ENCODE measurements around the gene ATF3. TPM values are rescaled to one million over a fixed set of nuclear protein-coding genes. Genes with fewer than 3 reads are reported as not detected.

ATF3 gene
- polyA plus RNA-seq, 1 donor from 2014 or later: 7.2 TPM

DNA sequence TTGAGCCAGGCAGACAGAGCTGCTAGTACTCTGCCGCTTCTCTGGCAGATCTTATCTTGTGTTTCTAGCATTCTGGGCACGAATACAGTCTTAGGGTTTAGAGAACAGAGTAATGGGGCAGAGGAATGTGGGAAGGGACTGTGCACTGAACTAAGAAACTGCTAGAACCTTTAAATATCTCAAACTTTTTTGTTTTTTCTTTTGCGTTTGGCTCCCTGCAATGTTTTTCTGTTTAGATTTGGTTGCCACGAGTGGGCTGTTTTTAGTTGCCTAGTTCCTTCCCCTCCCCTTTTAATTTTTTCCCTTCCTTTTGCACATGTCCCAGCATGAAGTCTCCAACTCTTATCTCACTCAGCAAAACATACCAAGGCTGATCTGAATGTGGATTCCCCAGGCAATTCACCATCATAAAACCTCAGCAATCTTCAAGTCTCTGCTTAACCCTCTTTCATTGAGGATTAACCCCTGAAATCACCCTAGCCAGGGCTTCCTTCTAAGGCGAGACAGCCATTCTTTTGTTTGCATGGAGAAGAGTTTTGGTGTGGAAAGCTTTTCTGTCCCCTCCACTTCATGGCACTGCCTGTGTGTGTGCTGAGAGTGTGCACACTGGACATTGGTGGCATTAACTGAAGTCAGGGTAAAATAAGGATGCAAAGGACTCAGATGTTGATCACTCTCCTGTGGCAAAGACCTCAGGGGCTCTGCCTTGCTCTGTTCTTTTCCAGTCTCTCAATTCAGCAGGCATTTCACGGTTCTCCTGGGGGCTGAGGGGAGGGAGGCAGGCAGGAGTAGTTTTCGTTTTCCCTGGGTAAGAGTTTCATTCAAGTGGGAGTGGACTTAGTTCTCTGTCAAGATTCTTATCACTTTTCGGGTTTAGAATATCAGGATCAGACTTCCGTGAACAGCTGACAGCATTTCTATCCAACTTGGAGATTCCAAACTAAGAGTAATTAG lies 2.8 kb upstream of the ATF3 start:
- no peaks in the 10 kb centered on the region for H4K20me1 ChIP-seq (ENCODE audit: insufficient read depth)
- TF ChIP-seq MXI1 (conservative IDR thresholded peaks at IDR 0.05; ENCODE audit: poor library complexity, severe bottlenecking): no peak
- TF ChIP-seq EZH2 (IDR thresholded peaks at IDR 0.05; ENCODE audit: borderline replicate concordance, insufficient read depth, low read length, poor library complexity, severe bottlenecking): no peak
- TF ChIP-seq SMC3 (conservative IDR thresholded peaks at IDR 0.05; ENCODE audit: poor library complexity): no peak
- no peak for TF ChIP-seq REST (IDR thresholded peaks at IDR 0.05; ENCODE audit: borderline replicate concordance)
- TF ChIP-seq EP300 (conservative IDR thresholded peaks at IDR 0.05; ENCODE audit: poor library complexity, severe bottlenecking): no peak
- TF ChIP-seq, protein P1, sequence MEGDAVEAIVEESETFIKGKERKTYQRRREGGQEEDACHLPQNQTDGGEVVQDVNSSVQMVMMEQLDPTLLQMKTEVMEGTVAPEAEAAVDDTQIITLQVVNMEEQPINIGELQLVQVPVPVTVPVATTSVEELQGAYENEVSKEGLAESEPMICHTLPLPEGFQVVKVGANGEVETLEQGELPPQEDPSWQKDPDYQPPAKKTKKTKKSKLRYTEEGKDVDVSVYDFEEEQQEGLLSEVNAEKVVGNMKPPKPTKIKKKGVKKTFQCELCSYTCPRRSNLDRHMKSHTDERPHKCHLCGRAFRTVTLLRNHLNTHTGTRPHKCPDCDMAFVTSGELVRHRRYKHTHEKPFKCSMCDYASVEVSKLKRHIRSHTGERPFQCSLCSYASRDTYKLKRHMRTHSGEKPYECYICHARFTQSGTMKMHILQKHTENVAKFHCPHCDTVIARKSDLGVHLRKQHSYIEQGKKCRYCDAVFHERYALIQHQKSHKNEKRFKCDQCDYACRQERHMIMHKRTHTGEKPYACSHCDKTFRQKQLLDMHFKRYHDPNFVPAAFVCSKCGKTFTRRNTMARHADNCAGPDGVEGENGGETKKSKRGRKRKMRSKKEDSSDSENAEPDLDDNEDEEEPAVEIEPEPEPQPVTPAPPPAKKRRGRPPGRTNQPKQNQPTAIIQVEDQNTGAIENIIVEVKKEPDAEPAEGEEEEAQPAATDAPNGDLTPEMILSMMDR (IDR thresholded peaks at IDR 0.05; ENCODE audit: poor library complexity, severe bottlenecking): no peak
- TF ChIP-seq RAD21 (conservative IDR thresholded peaks at IDR 0.05): no peak
- no peak for TF ChIP-seq POLR2AphosphoS5 (IDR thresholded peaks at IDR 0.05)
- peaks cover 76% of the 10 kb centered on the region for H3K27me3 ChIP-seq (ENCODE audit: insufficient read depth, low read depth, low read length)
- H3K4me2 ChIP-seq (ENCODE audit: low read length): no peak overlapping the region
- no peaks in the 10 kb centered on the region for H3K9me3 ChIP-seq (ENCODE audit: low read length)
- no peak overlapping the region for H2AFZ ChIP-seq (ENCODE audit: low read depth, low read length)
- no peak overlapping the region for H3K9ac ChIP-seq (ENCODE audit: low read length)
- no peak overlapping the region for H3K4me3 ChIP-seq (ENCODE audit: low read length)
- H3K79me2 ChIP-seq (replicated peaks; ENCODE audit: insufficient read depth, low read length): no peaks in the 10 kb centered on the region
- H3K9me2 ChIP-seq (ENCODE audit: insufficient read depth, low read length): no peaks in the 10 kb centered on the region
- H3K27ac ChIP-seq (ENCODE audit: low read length): no peak overlapping the region
- H3F3A ChIP-seq (ENCODE audit: insufficient read depth, low read length, poor library complexity, severe bottlenecking): peaks cover 4% of the 10 kb centered on the region
- no peaks in the 10 kb centered on the region for H3K36me3 ChIP-seq (ENCODE audit: insufficient read depth, low read length)

- TF ChIP-seq POLR2AphosphoS5 (IDR thresholded peaks at IDR 0.05) (peak; percentile 25), EZH2 (IDR thresholded peaks at IDR 0.05; ENCODE audit: borderline replicate concordance, insufficient read depth, low read length, poor library complexity, severe bottlenecking) (peak; percentile 74), SMC3 (conservative IDR thresholded peaks at IDR 0.05; ENCODE audit: poor library complexity) (no peak), EP300 (conservative IDR thresholded peaks at IDR 0.05; ENCODE audit: poor library complexity, severe bottlenecking) (no peak), TAF1 (IDR thresholded peaks at IDR 0.05; ENCODE audit: low read depth) (no peak)
- Histone ChIP-seq H3K27ac (ENCODE audit: low read length) (no peak overlapping the region), H3K36me3 (ENCODE audit: insufficient read depth, low read length) (no peaks in the 10 kb centered on the region), H3K27me3 (ENCODE audit: insufficient read depth, low read depth, low read length) (peaks cover 78% of the 10 kb centered on the region), H3K9ac (ENCODE audit: low read length) (peak overlapping the region; percentile 80), H4K20me1 (ENCODE audit: insufficient read depth) (no peaks in the 10 kb centered on the region), H3K4me3 (ENCODE audit: low read length) (peak overlapping the region; percentile 88), H3K79me2 (replicated peaks; ENCODE audit: insufficient read depth, low read length) (no peaks in the 10 kb centered on the region), H3K9me3 (ENCODE audit: low read length) (no peaks in the 10 kb centered on the region), H2AFZ (ENCODE audit: low read depth, low read length) (no peak overlapping the region), H3K9me2 (ENCODE audit: insufficient read depth, low read length) (no peaks in the 10 kb centered on the region), H3F3A (ENCODE audit: insufficient read depth, low read length, poor library complexity, severe bottlenecking) (peaks cover 4% of the 10 kb centered on the region), H3K4me2 (ENCODE audit: low read length) (peak overlapping the region; percentile 76)
Observed at GRCh38 chr1:212606395-212607205, 2.0 kb upstream of the ATF3 start.
